HL-60/S4 treated with retinoic acid at 250 ng/mL for 4 days and 3 days (cell line): ENCODE results near the gene AFF3.
"Not testable (repeated sequence)": the region's sequence is repeated elsewhere in the genome, so short reads cannot be mapped to it uniquely, and the experiment has no call there.

Experiments
- in situ Hi-C: fragments of 300-500 bp; cut with MboI; formaldehyde crosslinking; loops from 2 replicates; pipeline ENCODE4 v1.7.0; 2022; ENCODE audit warnings: low sequenced_read_pairs

AFF3 gene

GRCh38 chr2:100146657-100146960 is 4.2 kb upstream of the AFF3 start:
- in situ Hi-C loops: no loop called here

DNA sequence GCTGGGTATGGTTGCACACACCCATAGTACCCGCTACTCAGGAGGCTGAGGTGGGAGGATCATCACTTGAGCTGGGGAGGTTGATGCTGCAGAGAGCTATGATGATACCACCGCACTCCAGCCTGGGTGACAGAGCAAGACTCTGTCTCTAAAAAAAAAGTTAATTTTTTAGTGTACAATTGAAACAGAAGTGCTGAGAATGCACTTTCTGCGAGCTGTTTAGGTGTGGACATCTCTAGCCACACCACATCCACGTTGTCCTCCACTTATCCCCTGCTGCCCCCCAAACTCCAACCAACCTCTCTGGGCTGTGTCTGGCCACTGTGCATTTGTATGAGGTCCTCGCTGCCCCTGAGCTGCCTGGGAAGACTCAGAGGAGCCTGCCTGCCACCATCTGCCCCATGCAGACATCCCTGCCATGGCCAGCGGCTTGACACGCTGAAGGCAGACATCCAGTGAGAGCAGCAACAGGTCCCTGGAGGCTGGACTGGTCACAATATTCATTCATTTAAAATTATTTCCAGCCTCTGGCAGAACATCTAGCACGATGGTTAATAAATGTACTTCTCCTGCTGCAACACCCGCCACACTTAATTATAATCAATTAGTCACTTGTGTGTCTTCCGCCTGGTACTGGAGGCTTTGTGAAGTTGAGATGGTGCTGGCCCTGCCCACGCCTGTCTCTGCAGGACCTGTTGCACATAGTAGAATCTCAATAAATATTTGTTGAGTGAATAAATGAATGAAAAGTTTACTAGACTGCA is 3.7 kb upstream of the AFF3 start:
- in situ Hi-C loops: no loop called here

DNA sequence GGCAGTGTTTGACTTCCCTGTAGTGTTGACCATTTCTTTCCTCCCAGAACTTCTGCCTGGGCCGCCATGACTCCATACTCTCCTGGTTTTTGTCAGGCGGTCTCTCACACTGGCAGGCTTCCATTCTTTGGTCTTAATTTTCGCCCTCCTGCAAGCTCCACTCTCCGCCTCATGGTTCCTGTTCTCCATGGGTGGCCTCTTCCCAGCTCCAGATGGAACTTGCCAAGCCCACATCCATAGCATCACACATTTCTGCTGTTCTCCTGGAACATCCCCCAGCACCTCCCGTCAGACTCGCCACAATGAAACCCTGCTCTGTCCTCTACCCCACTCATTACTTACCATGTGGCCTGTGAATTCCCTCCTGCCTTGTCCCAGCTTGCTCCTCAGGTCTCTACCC is 896 bp upstream of the AFF3 start:
- in situ Hi-C loops: no loop called here

- in situ Hi-C loops: no loop called here
These were observed 484 bp downstream of the AFF3 start for GRCh38 chr2:100141906-100142305.

- in situ Hi-C loops: no loop called here
These were observed 1.8 kb downstream of the AFF3 start for GRCh38 chr2:100140582-100140981.

DNA sequence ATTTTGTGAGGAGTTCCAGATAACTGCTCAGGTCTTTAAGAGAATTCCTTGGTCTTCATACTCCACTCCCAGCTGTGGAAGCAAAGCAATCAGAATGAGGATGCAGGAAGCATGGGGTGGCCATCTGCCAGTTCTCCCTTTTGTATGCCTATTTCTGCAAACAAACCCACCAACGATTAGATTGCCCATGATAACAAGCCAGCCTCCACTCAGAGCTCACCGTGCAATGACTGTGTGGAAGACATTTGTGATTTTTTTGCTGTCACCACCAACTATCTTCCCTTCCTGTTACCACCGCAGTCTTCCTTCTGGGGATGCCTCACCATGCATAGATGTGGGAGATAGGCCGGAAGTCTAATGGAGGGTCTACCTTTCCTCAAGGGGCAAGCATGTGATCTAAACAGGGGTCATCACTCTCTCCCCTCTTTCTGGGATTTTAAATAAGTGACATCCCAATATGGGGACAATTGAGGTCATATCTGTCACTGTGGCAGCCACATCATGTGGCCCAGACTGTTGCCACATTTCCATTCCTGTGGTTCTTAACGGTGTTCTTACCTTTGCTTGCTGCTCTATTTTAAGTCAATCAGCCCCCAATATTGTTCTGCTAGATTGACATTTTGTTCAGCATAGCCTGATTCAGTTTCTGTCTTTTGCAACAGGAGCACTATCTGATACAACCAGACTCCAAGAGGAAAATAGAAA is 4.4 kb downstream of the AFF3 start:
- in situ Hi-C loops: no loop called here

DNA sequence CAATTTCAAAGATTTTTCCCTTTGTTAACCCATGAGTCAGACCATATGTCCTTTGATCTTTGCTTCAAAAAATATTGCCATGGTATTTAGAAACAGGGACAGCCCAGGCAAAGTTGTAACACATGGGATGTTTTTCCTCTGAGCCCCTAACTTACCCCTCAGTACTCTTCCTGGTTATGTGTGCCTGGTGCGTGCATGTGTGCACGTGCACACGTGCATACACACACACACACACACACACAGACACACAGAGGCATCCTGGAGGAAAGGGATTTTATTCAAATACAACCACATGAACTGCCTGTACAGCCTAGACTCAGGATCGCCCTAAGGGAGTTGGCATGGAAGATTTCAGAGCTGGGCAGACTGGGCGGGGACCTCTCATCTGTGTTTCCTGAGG is 5.1 kb downstream of the AFF3 start:
- in situ Hi-C loops: no loop called here

- in situ Hi-C loops: no loop called here
These were observed 6.1 kb downstream of the AFF3 start for GRCh38 chr2:100136310-100136709.

DNA sequence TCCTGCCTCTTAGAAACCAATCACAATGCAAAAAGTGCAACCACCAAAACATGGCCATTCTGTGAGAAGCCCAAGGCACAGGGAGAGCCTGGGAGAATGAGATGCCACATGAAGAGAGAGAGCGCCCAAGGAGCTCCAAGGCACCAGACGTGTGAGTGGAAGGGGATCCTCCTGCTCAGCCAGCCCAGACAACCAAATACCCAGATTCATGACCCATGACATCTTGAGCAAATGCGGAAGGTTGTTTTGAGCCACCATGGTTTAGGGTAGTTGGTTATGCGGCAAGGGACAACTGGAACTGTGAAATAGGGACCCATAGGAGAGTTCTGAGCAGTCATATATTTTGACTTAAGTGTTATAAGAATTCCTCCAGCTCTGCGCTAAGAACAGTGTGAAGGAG is 7.0 kb downstream of the AFF3 start:
- in situ Hi-C loops: no loop called here

DNA sequence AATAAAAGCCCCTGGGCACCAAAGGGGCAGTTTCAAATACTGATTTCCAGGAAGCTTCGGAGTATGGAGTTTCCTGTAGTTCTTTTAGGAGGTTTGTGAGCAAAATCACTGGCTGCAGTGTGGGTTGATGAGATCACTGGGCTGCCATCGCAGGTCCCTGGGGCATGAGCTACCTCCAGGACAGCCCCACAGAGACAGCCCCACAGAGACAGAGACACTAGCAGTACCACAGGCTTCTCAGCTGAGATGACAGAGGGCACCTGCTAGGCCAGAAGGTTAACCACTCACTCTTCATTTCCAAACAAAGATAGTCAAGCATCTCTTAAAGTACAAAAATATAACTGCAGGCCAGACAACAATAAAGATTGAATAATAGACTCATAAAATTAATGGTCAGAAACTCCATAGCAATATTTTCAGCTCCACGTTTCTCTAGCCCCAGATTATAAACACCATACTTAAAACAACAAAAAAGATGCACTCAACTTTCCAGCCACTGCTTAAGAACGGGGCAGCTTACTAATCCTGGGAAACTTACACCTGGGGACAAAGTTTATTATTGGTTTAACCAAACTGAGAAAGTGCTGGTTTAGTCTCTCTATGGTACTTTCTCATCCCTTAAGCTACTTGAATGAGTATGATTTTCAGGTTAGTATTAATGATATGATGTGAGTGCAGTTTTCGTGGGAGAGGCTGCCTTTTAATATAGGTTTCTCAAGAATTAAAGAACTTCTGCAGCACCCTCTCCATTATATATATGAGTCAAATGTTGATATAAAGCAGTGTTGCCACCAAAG is 11.6 kb downstream of the AFF3 start:
- in situ Hi-C loops: no loop called here

DNA sequence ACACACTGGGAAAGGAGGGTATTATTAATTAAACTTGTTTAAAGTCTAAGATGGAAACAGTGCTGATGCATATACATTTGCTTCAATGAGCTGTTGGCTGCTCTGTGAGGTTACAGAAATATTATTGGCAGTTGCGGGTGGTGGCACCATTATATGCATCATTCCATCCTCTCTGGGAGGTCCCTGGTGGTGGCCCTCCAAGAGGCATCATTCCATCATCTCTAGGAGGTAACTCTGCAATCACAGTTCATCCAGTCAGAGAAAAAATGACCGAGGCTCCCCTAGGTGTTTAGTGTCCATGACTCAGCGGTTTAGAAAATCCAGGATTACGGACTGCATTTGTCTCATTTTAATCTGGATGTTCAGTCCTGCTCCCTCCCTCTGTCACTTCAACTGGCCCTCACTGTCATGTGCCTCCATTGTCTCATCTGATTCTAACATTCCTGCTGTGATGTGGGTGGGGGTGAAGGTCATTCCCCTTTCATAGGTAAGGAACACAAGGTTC is 15.4 kb downstream of the AFF3 start:
- in situ Hi-C loops: no loop called here

GRCh38 chr2:100126201-100126600 is 16.2 kb downstream of the AFF3 start:
- in situ Hi-C loops: no loop called here

GRCh38 chr2:100125626-100126025 is 16.8 kb downstream of the AFF3 start:
- in situ Hi-C loops: no loop called here

- in situ Hi-C loops: no loop called here
These were observed 17.6 kb downstream of the AFF3 start for GRCh38 chr2:100124761-100125160.

GRCh38 chr2:100121124-100121718 is 21.2 kb downstream of the AFF3 start:
- in situ Hi-C loops: no loop called here

- in situ Hi-C loops: no loop called here
These were observed 23.2 kb downstream of the AFF3 start for GRCh38 chr2:100119235-100119634.

DNA sequence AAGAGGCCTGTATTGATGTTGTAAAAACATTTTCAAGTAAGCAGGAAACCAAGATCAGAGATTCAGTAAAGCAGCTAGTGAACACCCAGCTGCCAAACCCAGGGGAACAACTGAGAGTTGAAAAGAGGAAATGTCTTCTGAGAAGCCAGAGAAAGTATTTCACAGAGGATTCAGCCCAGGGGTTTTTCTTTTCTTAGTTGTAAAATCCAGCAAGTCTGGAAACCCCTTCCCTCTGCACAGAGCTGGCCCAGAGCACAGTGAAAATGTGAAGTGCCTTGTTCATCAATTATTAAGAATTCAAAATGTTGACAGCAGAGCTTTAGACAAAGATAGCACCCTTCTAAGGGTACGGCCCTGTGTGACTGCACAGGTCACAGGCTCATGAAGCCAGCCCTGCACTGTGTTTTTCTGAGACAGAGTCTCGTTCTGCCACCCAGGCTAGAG is 28.4 kb downstream of the AFF3 start:
- in situ Hi-C loops: no loop called here

DNA sequence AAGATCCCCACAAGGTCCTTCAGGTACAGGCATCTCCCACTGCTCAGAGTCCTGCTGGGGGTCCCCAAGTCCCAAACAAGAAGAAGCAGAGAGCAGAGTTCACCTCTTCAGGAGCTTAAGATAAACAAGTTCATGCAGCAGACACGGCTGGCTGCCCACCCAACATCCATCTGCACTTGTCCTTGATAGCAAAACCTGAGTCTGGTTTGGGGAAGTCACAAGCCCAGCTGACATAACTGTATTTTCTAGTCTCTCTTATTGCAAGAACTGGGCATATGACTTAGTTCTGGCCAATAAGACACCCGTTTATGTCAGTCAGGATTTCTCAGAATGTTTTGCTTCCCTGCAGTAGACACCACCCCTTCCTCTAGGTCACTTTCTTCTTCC is 31.8 kb downstream of the AFF3 start:
- in situ Hi-C loops: no loop called here

GRCh38 chr2:100109986-100110613 is 32.3 kb downstream of the AFF3 start:
- in situ Hi-C loops: no loop called here

GRCh38 chr2:100108648-100109020 is 33.8 kb downstream of the AFF3 start:
- in situ Hi-C loops: not testable (repeated sequence)
